Measurements from ENCODE around the gene NUDT3. TPM values are rescaled to one million over a fixed set of nuclear protein-coding genes. Genes with fewer than 3 reads are reported as not detected.

The NUDT3 gene
- total RNA-seq, 2 donors from 2014 or later: 11.9 to 16.2 TPM

DNA sequence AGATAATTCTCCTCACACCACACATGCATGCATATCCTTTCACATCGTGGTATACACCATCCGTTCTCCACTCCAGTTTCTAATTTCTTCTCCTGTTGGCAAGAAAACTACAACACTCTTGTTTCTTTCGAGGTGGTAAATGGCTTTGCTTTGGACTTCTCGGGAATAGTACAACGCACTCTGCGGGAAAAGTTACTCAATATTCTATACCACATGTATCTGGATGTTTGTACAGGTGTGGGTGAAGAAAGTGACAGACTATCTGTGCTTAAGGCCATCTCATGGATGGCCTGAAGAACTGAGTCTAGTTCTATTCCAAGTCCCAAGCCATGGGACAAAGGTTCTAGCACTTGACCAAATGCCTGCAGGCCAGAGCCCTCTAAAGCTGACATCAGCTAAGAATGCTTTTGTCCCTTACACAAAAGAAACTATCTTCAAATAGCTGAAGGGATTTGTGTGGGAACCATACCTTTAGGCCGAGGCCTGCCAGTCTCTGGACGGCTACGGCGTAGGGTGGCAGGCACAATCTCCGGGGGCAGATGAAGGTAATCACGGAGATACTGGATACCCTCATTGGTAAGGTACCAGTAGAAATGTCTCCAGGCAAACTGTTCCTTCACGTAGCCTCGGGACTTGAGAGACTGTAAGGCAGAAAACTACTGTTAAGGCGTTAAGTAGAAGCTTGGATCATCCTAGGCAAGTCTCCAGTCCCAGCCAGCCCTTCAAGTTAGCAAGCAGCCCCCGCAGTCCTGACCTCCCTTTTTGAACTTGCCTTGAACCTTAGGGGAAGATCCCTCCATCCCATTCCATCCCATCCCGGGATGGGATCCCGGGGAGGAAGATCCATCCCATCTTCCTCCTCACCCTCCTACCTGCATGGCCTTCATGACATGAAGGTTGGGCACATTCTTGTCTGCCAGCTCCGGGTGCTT, 32.0 kb upstream of the NUDT3 start:
- intact Hi-C loops (cut with DNase I): no loop called here
- Histone ChIP-seq H3K27ac (no peak overlapping the region), H3K4me1 (no peaks in the 10 kb centered on the region), H3K9me3 (no peaks in the 10 kb centered on the region), H3K27me3 (no peaks in the 10 kb centered on the region), H3K9ac (ENCODE audit: low read depth in 2 of 2, low read length in 2 of 2) (peak overlapping the region; percentile 93), H3K4me3 (peak overlapping the region; percentile 72), H3K36me3 (peaks cover 18% of the 10 kb centered on the region)
- no peak for DNase-seq
- TF ChIP-seq, protein P1, sequence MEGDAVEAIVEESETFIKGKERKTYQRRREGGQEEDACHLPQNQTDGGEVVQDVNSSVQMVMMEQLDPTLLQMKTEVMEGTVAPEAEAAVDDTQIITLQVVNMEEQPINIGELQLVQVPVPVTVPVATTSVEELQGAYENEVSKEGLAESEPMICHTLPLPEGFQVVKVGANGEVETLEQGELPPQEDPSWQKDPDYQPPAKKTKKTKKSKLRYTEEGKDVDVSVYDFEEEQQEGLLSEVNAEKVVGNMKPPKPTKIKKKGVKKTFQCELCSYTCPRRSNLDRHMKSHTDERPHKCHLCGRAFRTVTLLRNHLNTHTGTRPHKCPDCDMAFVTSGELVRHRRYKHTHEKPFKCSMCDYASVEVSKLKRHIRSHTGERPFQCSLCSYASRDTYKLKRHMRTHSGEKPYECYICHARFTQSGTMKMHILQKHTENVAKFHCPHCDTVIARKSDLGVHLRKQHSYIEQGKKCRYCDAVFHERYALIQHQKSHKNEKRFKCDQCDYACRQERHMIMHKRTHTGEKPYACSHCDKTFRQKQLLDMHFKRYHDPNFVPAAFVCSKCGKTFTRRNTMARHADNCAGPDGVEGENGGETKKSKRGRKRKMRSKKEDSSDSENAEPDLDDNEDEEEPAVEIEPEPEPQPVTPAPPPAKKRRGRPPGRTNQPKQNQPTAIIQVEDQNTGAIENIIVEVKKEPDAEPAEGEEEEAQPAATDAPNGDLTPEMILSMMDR (IDR thresholded peaks at IDR 0.05): no peak

DNA sequence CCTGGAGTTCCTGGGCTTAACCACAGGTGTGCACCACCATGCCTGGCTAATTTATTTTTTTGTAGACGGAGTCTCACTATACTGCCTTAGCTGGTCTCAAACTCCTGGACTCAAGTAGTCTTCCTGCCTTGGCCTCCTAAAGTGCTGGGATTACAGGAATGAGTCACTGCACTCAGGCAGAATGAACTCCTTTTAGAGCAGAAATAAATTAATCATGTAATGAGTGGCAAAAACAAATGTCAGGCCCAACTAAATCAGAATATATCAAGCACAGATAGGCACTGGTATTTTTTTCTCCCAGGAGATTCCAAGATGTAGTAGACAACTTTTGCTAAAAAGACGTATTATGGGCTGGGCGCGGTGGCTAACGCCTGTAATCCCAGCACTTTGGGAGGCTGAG, 30.8 kb upstream of the NUDT3 start:
- peaks cover 18% of the 10 kb centered on the region for H3K36me3 ChIP-seq
- DNase-seq: no peak
- TF ChIP-seq, protein P1 (IDR thresholded peaks at IDR 0.05): no peak
- H3K4me1 ChIP-seq: no peaks in the 10 kb centered on the region
- H3K9me3 ChIP-seq: no peaks in the 10 kb centered on the region
- no peak overlapping the region for H3K4me3 ChIP-seq
- H3K27me3 ChIP-seq: no peaks in the 10 kb centered on the region
- no peak overlapping the region for H3K27ac ChIP-seq
- intact Hi-C loops (cut with DNase I): no loop called here
- no peak overlapping the region for H3K9ac ChIP-seq (ENCODE audit: low read depth in 2 of 2, low read length in 2 of 2)

GRCh38 chr6:34418367-34418766, 25.9 kb upstream of the NUDT3 start:
- no peaks in the 10 kb centered on the region for H3K9me3 ChIP-seq
- H3K27ac ChIP-seq: no peak overlapping the region
- intact Hi-C loops (cut with DNase I): loop anchor here (10.0 kb wide), 1 partner anchor 254 kb away; no protein-coding TSS in a partner anchor
- H3K9ac ChIP-seq (ENCODE audit: low read depth in 2 of 2, low read length in 2 of 2): no peak overlapping the region
- H3K4me1 ChIP-seq: peaks cover 6% of the 10 kb centered on the region
- no peaks in the 10 kb centered on the region for H3K27me3 ChIP-seq
- peaks cover 13% of the 10 kb centered on the region for H3K36me3 ChIP-seq
- DNase-seq: no peak
- no peak overlapping the region for H3K4me3 ChIP-seq
- TF ChIP-seq, protein P1 (IDR thresholded peaks at IDR 0.05): no peak

DNA sequence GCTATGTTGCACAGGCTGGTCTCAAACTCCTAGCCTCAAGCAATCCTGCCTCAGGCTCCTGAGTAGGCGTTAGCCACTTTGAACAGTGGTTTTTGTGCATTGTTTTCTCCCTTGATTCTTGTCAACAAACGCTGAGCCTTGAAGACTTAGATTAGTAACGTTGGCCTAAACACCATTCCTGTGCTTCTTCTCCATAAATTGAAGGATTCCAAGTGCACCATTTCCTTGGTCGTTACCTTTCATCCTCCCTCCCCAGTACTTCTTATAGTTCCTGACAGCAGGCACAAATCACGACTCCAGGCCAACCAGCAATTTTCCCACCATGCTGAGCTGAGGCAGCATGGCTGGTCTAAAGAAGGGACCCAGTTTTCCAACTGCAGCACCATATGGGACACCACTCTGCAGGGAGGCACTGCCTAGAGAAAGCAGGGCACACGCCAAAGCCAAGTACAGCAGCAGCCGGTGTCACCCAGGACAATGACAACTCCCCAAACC, 24.5 kb upstream of the NUDT3 start:
- no peak overlapping the region for H3K27ac ChIP-seq
- intact Hi-C loops (cut with DNase I): loop anchor here (2.0 to 10.0 kb wide), 2 partner anchors 220 to 252 kb away; no protein-coding TSS in a partner anchor

More for the DNA sequence above, 24.5 kb upstream of the NUDT3 start:
- no peaks in the 10 kb centered on the region for H3K9me3 ChIP-seq
- TF ChIP-seq, protein P1 (IDR thresholded peaks at IDR 0.05): no peak
- H3K9ac ChIP-seq (ENCODE audit: low read depth in 2 of 2, low read length in 2 of 2): no peak overlapping the region
- H3K36me3 ChIP-seq: peaks cover 12% of the 10 kb centered on the region
- no peak for DNase-seq
- no peaks in the 10 kb centered on the region for H3K27me3 ChIP-seq
- H3K4me3 ChIP-seq: no peak overlapping the region
- H3K4me1 ChIP-seq: peaks cover 6% of the 10 kb centered on the region

Measured in colonic mucosa (tissue), 4 donors.